Glutamatergic neuron (in vitro differentiated cells): ENCODE data around the gene BACE2. TPM values are rescaled to one million over a fixed set of nuclear protein-coding genes. Genes with fewer than 3 reads are reported as not detected.

Experiments
- DNase-seq: peaks from one replicate; pipeline ENCODE4 v3.0.0; 2022
- H3K27ac Mint-ChIP-seq: one replicate; pipeline ENCODE4 v1.8.0; 2020; ENCODE audit warnings: mild to moderate bottlenecking, mixed read lengths, inconsistent platforms; ENCODE audit not compliant: unreplicated experiment
- H3K27me3 Mint-ChIP-seq: one replicate; pipeline ENCODE4 v1.8.0; 2020; ENCODE audit warnings: mild to moderate bottlenecking, moderate library complexity, mixed read lengths, inconsistent platforms; ENCODE audit not compliant: unreplicated experiment
- H3K36me3 Mint-ChIP-seq: one replicate; pipeline ENCODE4 v1.8.0; 2020; ENCODE audit warnings: mild to moderate bottlenecking, mixed read lengths, inconsistent platforms; ENCODE audit not compliant: unreplicated experiment
- H3K4me1 Mint-ChIP-seq: one replicate; pipeline ENCODE4 v1.8.0; 2020; ENCODE audit warnings: mild to moderate bottlenecking, low read depth, mixed read lengths, inconsistent platforms; ENCODE audit not compliant: unreplicated experiment
- H3K4me3 Mint-ChIP-seq: one replicate; pipeline ENCODE4 v1.8.0; 2020; ENCODE audit warnings: mild to moderate bottlenecking, mixed read lengths, inconsistent platforms; ENCODE audit not compliant: unreplicated experiment
- H3K9me3 Mint-ChIP-seq: one replicate; pipeline ENCODE4 v1.8.0; 2020; ENCODE audit warnings: mild to moderate bottlenecking, moderate library complexity, mixed read lengths, inconsistent platforms; ENCODE audit not compliant: unreplicated experiment
- CTCF ChIP-seq: fragments of 200-600 bp; sonication (generic); IDR thresholded peaks from one replicate; pipeline ENCODE4 v1.5.0; 2021; ENCODE audit not compliant: partially characterized antibody, unreplicated experiment
- total RNA-seq: library from RNA; stranded (reverse); fragmentation: NEBNext Ultra II Directional; extraction: Animal tissue kit (Norgen Biotek cat#: 25700); gene quantifications from one replicate; pipeline ENCODE4 v1.2.1, GENCODE V29; 2021; ENCODE audit not compliant: unreplicated experiment

BACE2 gene
- total RNA-seq, 1 donor from 2014 or later = not detected

GRCh38 chr21:41147096-41147978 is 20.6 kb upstream of the BACE2 start:
- no peaks in the 10 kb centered on the region for H3K9me3 Mint-ChIP-seq
- TF ChIP-seq CTCF = no peak
- no peak overlapping the region for H3K27ac Mint-ChIP-seq
- no peak overlapping the region for H3K4me3 Mint-ChIP-seq
- DNase-seq = no peak
- no peaks in the 10 kb centered on the region for H3K4me1 Mint-ChIP-seq
- H3K27me3 Mint-ChIP-seq = peaks cover 2% of the 10 kb centered on the region
- H3K36me3 Mint-ChIP-seq = no peaks in the 10 kb centered on the region

GRCh38 chr21:41147979-41148355 is 20.0 kb upstream of the BACE2 start:
- H3K9me3 Mint-ChIP-seq = no peaks in the 10 kb centered on the region

GRCh38 chr21:41148798-41149197 is 19.2 kb upstream of the BACE2 start:
- Mint-ChIP-seq H3K4me3 (no peak overlapping the region), H3K27me3 (peaks cover 2% of the 10 kb centered on the region), H3K36me3 (no peaks in the 10 kb centered on the region), H3K27ac (no peak overlapping the region), H3K9me3 (no peaks in the 10 kb centered on the region), H3K4me1 (no peaks in the 10 kb centered on the region)
- TF ChIP-seq CTCF = no peak
- no peak for DNase-seq

More at GRCh38 chr21:41147979-41148355, 20.0 kb upstream of the BACE2 start:
- Mint-ChIP-seq H3K27ac (no peak overlapping the region), H3K27me3 (peaks cover 2% of the 10 kb centered on the region), H3K36me3 (no peaks in the 10 kb centered on the region), H3K4me3 (no peak overlapping the region), H3K4me1 (no peaks in the 10 kb centered on the region)
- TF ChIP-seq CTCF = no peak
- no peak for DNase-seq

- peaks cover 2% of the 10 kb centered on the region for H3K27me3 Mint-ChIP-seq
- no peaks in the 10 kb centered on the region for H3K4me1 Mint-ChIP-seq
- peaks cover under 1% of the 10 kb centered on the region for H3K9me3 Mint-ChIP-seq
- H3K4me3 Mint-ChIP-seq = no peak overlapping the region
- no peaks in the 10 kb centered on the region for H3K36me3 Mint-ChIP-seq
- DNase-seq = no peak
- H3K27ac Mint-ChIP-seq = no peak overlapping the region
- TF ChIP-seq CTCF = no peak
These were observed 18.8 kb upstream of the BACE2 start for GRCh38 chr21:41149199-41149598.

- H3K27me3 Mint-ChIP-seq = peaks cover 2% of the 10 kb centered on the region
- no peaks in the 10 kb centered on the region for H3K36me3 Mint-ChIP-seq
- no peak overlapping the region for H3K4me3 Mint-ChIP-seq
- peaks cover 2% of the 10 kb centered on the region for H3K9me3 Mint-ChIP-seq
- no peak for TF ChIP-seq CTCF
- no peak for DNase-seq
- no peaks in the 10 kb centered on the region for H3K4me1 Mint-ChIP-seq
- no peak overlapping the region for H3K27ac Mint-ChIP-seq
These were observed 15.8 kb upstream of the BACE2 start for GRCh38 chr21:41152147-41152546.
